ENCODE data around the gene VAC14.

VAC14 gene

GRCh38 chr16:70784692-70785555 is 16.0 kb downstream of the VAC14 start:
- no peak for DNase-seq

GRCh38 chr16:70782237-70782636 is 18.7 kb downstream of the VAC14 start:
- DNase-seq, result no peak

- no peak for DNase-seq
These were observed 19.2 kb downstream of the VAC14 start for GRCh38 chr16:70781800-70782199.

GRCh38 chr16:70780546-70780945 is 20.4 kb downstream of the VAC14 start:
- DNase-seq, result no peak

- no peak for DNase-seq
These were observed 21.6 kb downstream of the VAC14 start for GRCh38 chr16:70779361-70779760.

- DNase-seq, result peak in 1 of 2 experiments; percentile 7
These were observed 22.1 kb downstream of the VAC14 start for GRCh38 chr16:70778901-70779309.

- no peak for DNase-seq
These were observed 23.0 kb downstream of the VAC14 start for GRCh38 chr16:70777973-70778406.

- no peak for DNase-seq
These were observed 23.5 kb downstream of the VAC14 start for GRCh38 chr16:70777496-70777895.

- no peak for DNase-seq
These were observed 25.6 kb downstream of the VAC14 start for GRCh38 chr16:70775399-70775798.

GRCh38 chr16:70774261-70774660 is 26.7 kb downstream of the VAC14 start:
- DNase-seq, result no peak

- DNase-seq, result no peak
These were observed 28.5 kb downstream of the VAC14 start for GRCh38 chr16:70772493-70772892.

- DNase-seq, result peak; percentile 42 to 53
These were observed 30.1 kb downstream of the VAC14 start for GRCh38 chr16:70770626-70771552.

- DNase-seq, result no peak
These were observed 30.7 kb downstream of the VAC14 start for GRCh38 chr16:70770291-70770625.

GRCh38 chr16:70769761-70770160 is 31.2 kb downstream of the VAC14 start:
- no peak for DNase-seq

GRCh38 chr16:70769131-70769530 is 31.8 kb downstream of the VAC14 start:
- no peak for DNase-seq

GRCh38 chr16:70768203-70768580 is 32.8 kb downstream of the VAC14 start:
- no peak for DNase-seq

- no peak for DNase-seq
These were observed 33.4 kb downstream of the VAC14 start for GRCh38 chr16:70767377-70768202.

GRCh38 chr16:70766658-70767057 is 34.3 kb downstream of the VAC14 start:
- no peak for DNase-seq

- no peak for DNase-seq
These were observed 34.8 kb downstream of the VAC14 start for GRCh38 chr16:70766176-70766575.

GRCh38 chr16:70765491-70765890 is 35.5 kb downstream of the VAC14 start:
- no peak for DNase-seq

- DNase-seq, result no peak
These were observed 36.3 kb downstream of the VAC14 start for GRCh38 chr16:70764632-70765031.

- no peak for DNase-seq
These were observed 40.7 kb downstream of the VAC14 start for GRCh38 chr16:70760221-70760620.

GRCh38 chr16:70759666-70760065 is 41.3 kb downstream of the VAC14 start:
- DNase-seq, result peak in 1 of 2 experiments; percentile 3
